ENCODE measurements around the gene CADPS. TPM values are rescaled to one million over a fixed set of nuclear protein-coding genes. Genes with fewer than 3 reads are reported as not detected.

CADPS gene
- total and polyA plus RNA-seq, 4 donors: 0.13 to 3.6 (median 0.49) TPM

DNA sequence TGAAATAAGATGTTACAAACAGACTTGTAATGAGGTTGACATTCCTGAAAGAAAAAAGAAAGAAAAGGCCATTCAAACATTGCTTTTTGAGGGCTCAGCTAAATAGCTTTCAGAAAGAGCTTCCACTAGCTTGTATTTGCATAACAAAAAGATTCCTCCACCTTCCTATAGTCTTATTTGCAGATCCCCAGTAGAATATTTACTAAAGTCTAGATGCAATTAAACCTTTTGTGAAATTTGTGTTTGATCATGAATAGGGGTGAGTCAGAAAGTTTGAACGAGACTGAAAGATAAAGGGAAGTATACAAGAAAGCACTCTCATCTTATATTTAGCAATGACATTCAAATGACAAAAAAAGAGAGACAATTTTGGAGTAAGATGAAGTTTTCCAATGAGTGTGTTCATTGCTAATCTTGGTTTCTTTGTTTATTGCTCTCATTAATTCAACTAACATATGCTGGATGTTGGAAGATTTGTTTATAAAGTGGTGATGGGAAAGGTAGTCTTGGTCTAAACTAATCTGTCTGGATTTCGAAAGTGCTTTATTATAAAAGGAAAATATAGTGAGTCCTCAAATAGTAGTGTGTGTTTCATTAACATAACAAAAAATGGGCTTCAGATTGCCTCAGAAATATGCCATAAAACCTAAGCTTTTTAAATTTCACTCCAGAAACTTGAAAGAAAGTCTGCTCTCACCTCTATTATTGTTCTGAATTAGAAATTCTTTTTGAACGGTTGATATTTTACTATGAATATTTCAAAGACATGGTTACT, 9.1 kb upstream of the CADPS start:
- no peak for ATAC-seq (ENCODE audit: insufficient read depth, low FRiP score)
- no peak for DNase-seq
- Histone ChIP-seq H3K27me3 (ENCODE audit: control insufficient read depth in 3 of 3, insufficient read depth in 3 of 3, low read length in 2 of 3) (peaks cover 0 to 6% (median 0%) of the 10 kb centered on the region in 3 donors), H3K4me3 (no peak overlapping the region), H3K36me3 (ENCODE audit: control insufficient read depth in 4 of 4, insufficient read depth in 4 of 4, low read length in 4 of 4) (no peaks in the 10 kb centered on the region), H3K27ac (ENCODE audit: low read depth in 1 of 2, low read length in 1 of 2) (no peak overlapping the region), H3K9me3 (ENCODE audit: control insufficient read depth in 4 of 4, insufficient read depth in 3 of 4, low read length in 3 of 4) (peaks cover 0 to 2% (median 0%) of the 10 kb centered on the region in 4 donors), H3K4me1 (ENCODE audit: control insufficient read depth in 5 of 5, insufficient read depth in 5 of 5, low read length in 5 of 5) (no peaks in the 10 kb centered on the region), H3K9ac (ENCODE audit: insufficient read depth in 1 of 2, low read length in 2 of 2) (no peak overlapping the region)
- TF ChIP-seq, protein P1, sequence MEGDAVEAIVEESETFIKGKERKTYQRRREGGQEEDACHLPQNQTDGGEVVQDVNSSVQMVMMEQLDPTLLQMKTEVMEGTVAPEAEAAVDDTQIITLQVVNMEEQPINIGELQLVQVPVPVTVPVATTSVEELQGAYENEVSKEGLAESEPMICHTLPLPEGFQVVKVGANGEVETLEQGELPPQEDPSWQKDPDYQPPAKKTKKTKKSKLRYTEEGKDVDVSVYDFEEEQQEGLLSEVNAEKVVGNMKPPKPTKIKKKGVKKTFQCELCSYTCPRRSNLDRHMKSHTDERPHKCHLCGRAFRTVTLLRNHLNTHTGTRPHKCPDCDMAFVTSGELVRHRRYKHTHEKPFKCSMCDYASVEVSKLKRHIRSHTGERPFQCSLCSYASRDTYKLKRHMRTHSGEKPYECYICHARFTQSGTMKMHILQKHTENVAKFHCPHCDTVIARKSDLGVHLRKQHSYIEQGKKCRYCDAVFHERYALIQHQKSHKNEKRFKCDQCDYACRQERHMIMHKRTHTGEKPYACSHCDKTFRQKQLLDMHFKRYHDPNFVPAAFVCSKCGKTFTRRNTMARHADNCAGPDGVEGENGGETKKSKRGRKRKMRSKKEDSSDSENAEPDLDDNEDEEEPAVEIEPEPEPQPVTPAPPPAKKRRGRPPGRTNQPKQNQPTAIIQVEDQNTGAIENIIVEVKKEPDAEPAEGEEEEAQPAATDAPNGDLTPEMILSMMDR (IDR thresholded peaks at IDR 0.05; ENCODE audit: control extremely low read depth, extremely low read depth): no peak
- 21 to 27% methylated on average over 3 of the region's 3 CpGs for WGBS, 2 donors

GRCh38 chr3:62882676-62883200, 7.5 kb upstream of the CADPS start:
- H3K36me3 ChIP-seq (ENCODE audit: control insufficient read depth in 4 of 4, insufficient read depth in 4 of 4, low read length in 4 of 4): no peaks in the 10 kb centered on the region
- 74 to 79% methylated on average over 4 of the region's 4 CpGs for WGBS, 2 donors
- peaks cover 0 to 6% (median 0%) of the 10 kb centered on the region in 3 donors for H3K27me3 ChIP-seq (ENCODE audit: control insufficient read depth in 3 of 3, insufficient read depth in 3 of 3, low read length in 2 of 3)
- ATAC-seq (ENCODE audit: insufficient read depth, low FRiP score): no peak
- no peaks in the 10 kb centered on the region for H3K4me1 ChIP-seq (ENCODE audit: control insufficient read depth in 5 of 5, insufficient read depth in 5 of 5, low read length in 5 of 5)
- H3K9me3 ChIP-seq (ENCODE audit: control insufficient read depth in 4 of 4, insufficient read depth in 3 of 4, low read length in 3 of 4): no peaks in the 10 kb centered on the region
- no peak overlapping the region for H3K27ac ChIP-seq (ENCODE audit: low read depth in 1 of 2, low read length in 1 of 2)
- no peak overlapping the region for H3K9ac ChIP-seq (ENCODE audit: insufficient read depth in 1 of 2, low read length in 2 of 2)
- TF ChIP-seq, protein P1 (IDR thresholded peaks at IDR 0.05; ENCODE audit: control extremely low read depth, extremely low read depth): no peak
- DNase-seq: no peak
- H3K4me3 ChIP-seq: no peak overlapping the region

- Histone ChIP-seq H3K4me3 (no peak overlapping the region), H3K36me3 (ENCODE audit: control insufficient read depth in 4 of 4, insufficient read depth in 4 of 4, low read length in 4 of 4) (no peaks in the 10 kb centered on the region), H3K9ac (ENCODE audit: insufficient read depth in 1 of 2, low read length in 2 of 2) (no peak overlapping the region), H3K27me3 (ENCODE audit: control insufficient read depth in 3 of 3, insufficient read depth in 3 of 3, low read length in 2 of 3) (peaks cover 0 to 54% (median 46%) of the 10 kb centered on the region in 3 donors), H3K9me3 (ENCODE audit: control insufficient read depth in 4 of 4, insufficient read depth in 3 of 4, low read length in 3 of 4) (peaks cover 0 to 20% (median 1%) of the 10 kb centered on the region in 4 donors), H3K27ac (ENCODE audit: low read depth in 1 of 2, low read length in 1 of 2) (no peak overlapping the region), H3K4me1 (ENCODE audit: control insufficient read depth in 5 of 5, insufficient read depth in 5 of 5, low read length in 5 of 5) (peaks cover 0 to 15% (median 3%) of the 10 kb centered on the region in 5 donors)
- 3 to 6% methylated on average over 17 of the region's 17 CpGs for WGBS, 2 donors
- DNase-seq (peak; percentile 34 to 79 (median 71)), ATAC-seq (ENCODE audit: insufficient read depth, low FRiP score) (no peak)
- TF ChIP-seq, protein P1 (IDR thresholded peaks at IDR 0.05; ENCODE audit: control extremely low read depth, extremely low read depth): no peak
Observed at GRCh38 chr3:62876064-62876463, 848 bp upstream of the CADPS start.

All from lung (tissue), 12 donors.